Ishikawa (cell line): Measurements from ENCODE around the gene KRTAP5-11.

ENCODE experiments used
- CEBPB ChIP-seq: IDR thresholded peaks from 2 replicates; pipeline ENCODE4 v1.6.1; 2012
- CREB1 ChIP-seq: IDR thresholded peaks from 2 replicates; pipeline ENCODE4 v1.6.1; 2012; ENCODE audit warnings: low read depth
- EGR1 ChIP-seq: IDR thresholded peaks from 2 replicates; pipeline ENCODE4 v1.6.1; 2012
- EP300 ChIP-seq: IDR thresholded peaks from 2 replicates; pipeline ENCODE4 v1.6.1; 2012; ENCODE audit warnings: borderline replicate concordance
- FOXM1 ChIP-seq: IDR thresholded peaks from 2 replicates; pipeline ENCODE4 v1.6.1; 2012; ENCODE audit warnings: low read depth, borderline replicate concordance
- MAX ChIP-seq: IDR thresholded peaks from 2 replicates; pipeline ENCODE4 v1.6.1; 2012
- NFIC ChIP-seq: IDR thresholded peaks from 2 replicates; pipeline ENCODE4 v1.6.1; 2012
- RAD21 ChIP-seq: IDR thresholded peaks from 2 replicates; pipeline ENCODE4 v1.6.1; 2012; ENCODE audit warnings: low read depth
- REST ChIP-seq: IDR thresholded peaks from 2 replicates; pipeline ENCODE4 v1.6.1; 2012; ENCODE audit warnings: low read depth, mild to moderate bottlenecking
- TAF1 ChIP-seq: IDR thresholded peaks from 2 replicates; pipeline ENCODE4 v1.6.1; 2012; ENCODE audit warnings: low read depth, mild to moderate bottlenecking
- TCF12 ChIP-seq: IDR thresholded peaks from 2 replicates; pipeline ENCODE4 v1.6.1; 2012; ENCODE audit warnings: low read depth
- TEAD4 ChIP-seq: IDR thresholded peaks from 2 replicates; pipeline ENCODE4 v1.6.1; 2012
- USF1 ChIP-seq: IDR thresholded peaks from 2 replicates; pipeline ENCODE4 v1.6.1; 2012
- YY1 ChIP-seq: IDR thresholded peaks from 2 replicates; pipeline ENCODE4 v1.6.1; 2012; ENCODE audit warnings: low read depth
- ZBTB7A ChIP-seq: IDR thresholded peaks from 2 replicates; pipeline ENCODE4 v1.6.1; 2012; ENCODE audit warnings: low read depth

Gene KRTAP5-11

GRCh38 chr11:71582309-71582895, at the start of gene KRTAP5-11:
Gene KRTAP5-11, minus strand, starts transcription at chr11:71582875. Its CDS starts 38 bp downstream, at chr11:71582837.
- TF ChIP-seq TEAD4: no peak
- TF ChIP-seq TAF1: no peak
- no peak for TF ChIP-seq RAD21
- TF ChIP-seq EGR1: no peak
- no peak for TF ChIP-seq REST
- TF ChIP-seq FOXM1: no peak
- TF ChIP-seq TCF12: no peak
- no peak for TF ChIP-seq YY1
- TF ChIP-seq CEBPB: no peak
- no peak for TF ChIP-seq ZBTB7A
- no peak for TF ChIP-seq NFIC
- no peak for TF ChIP-seq EP300
- TF ChIP-seq USF1: no peak
- no peak for TF ChIP-seq CREB1
- TF ChIP-seq MAX: no peak

GRCh38 chr11:71630071-71630470, 47.4 kb upstream of the KRTAP5-11 start:
- TF ChIP-seq USF1: peak; percentile 80

- 0 out of 2 replicates have a peak, but pooled peaks have one; percentile 35 for TF ChIP-seq NFIC
- peak; percentile 49 for TF ChIP-seq MAX
Measured at GRCh38 chr11:71615003-71615402, 32.3 kb upstream of the KRTAP5-11 start.

GRCh38 chr11:71611218-71611910, 28.7 kb upstream of the KRTAP5-11 start:
- peak; percentile 19; the same call in 1 of the 2 replicates for TF ChIP-seq USF1

- TF ChIP-seq RAD21: peak; percentile 42; the same call in 1 of the 2 replicates
Measured at GRCh38 chr11:71604798-71605488, 22.3 kb upstream of the KRTAP5-11 start.

- TF ChIP-seq TCF12: no peak
- TF ChIP-seq CEBPB: no peak
- no peak for TF ChIP-seq RAD21
- TF ChIP-seq MAX: no peak
- no peak for TF ChIP-seq TEAD4
- no peak for TF ChIP-seq EGR1
- no peak for TF ChIP-seq REST
- no peak for TF ChIP-seq TAF1
- no peak for TF ChIP-seq FOXM1
- no peak for TF ChIP-seq YY1
- TF ChIP-seq EP300: no peak
- TF ChIP-seq ZBTB7A: no peak
- no peak for TF ChIP-seq USF1
Measured at GRCh38 chr11:71581826-71582225, 849 bp downstream of the KRTAP5-11 start.
